ENCODE results near the gene HOXD1. TPM values are rescaled to one million over a fixed set of nuclear protein-coding genes. Genes with fewer than 3 reads are reported as not detected.

Gene HOXD1
- total RNA-seq, 6 experiments from 2014 or later, result not detected

- no peak for DNase-seq
- H3K4me3 Mint-ChIP-seq, result no peak overlapping the region
- TF ChIP-seq, protein P1, sequence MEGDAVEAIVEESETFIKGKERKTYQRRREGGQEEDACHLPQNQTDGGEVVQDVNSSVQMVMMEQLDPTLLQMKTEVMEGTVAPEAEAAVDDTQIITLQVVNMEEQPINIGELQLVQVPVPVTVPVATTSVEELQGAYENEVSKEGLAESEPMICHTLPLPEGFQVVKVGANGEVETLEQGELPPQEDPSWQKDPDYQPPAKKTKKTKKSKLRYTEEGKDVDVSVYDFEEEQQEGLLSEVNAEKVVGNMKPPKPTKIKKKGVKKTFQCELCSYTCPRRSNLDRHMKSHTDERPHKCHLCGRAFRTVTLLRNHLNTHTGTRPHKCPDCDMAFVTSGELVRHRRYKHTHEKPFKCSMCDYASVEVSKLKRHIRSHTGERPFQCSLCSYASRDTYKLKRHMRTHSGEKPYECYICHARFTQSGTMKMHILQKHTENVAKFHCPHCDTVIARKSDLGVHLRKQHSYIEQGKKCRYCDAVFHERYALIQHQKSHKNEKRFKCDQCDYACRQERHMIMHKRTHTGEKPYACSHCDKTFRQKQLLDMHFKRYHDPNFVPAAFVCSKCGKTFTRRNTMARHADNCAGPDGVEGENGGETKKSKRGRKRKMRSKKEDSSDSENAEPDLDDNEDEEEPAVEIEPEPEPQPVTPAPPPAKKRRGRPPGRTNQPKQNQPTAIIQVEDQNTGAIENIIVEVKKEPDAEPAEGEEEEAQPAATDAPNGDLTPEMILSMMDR (IDR thresholded peaks at IDR 0.05), result no peak
- peaks cover 65% of the 10 kb centered on the region for H3K27me3 Mint-ChIP-seq (ENCODE audit: insufficient read depth)
- peaks cover 8% of the 10 kb centered on the region; the same call in 1 of the 2 replicates for H3K36me3 Mint-ChIP-seq (ENCODE audit: low read depth)
- H3K4me1 Mint-ChIP-seq (ENCODE audit: low read depth), result peaks cover 16% of the 10 kb centered on the region
- no peak overlapping the region for H3K27ac Mint-ChIP-seq
- H3K9me3 Mint-ChIP-seq, result peaks cover 8% of the 10 kb centered on the region
Observed at GRCh38 chr2:176165370-176166050, 23.0 kb upstream of the HOXD1 start.

DNA sequence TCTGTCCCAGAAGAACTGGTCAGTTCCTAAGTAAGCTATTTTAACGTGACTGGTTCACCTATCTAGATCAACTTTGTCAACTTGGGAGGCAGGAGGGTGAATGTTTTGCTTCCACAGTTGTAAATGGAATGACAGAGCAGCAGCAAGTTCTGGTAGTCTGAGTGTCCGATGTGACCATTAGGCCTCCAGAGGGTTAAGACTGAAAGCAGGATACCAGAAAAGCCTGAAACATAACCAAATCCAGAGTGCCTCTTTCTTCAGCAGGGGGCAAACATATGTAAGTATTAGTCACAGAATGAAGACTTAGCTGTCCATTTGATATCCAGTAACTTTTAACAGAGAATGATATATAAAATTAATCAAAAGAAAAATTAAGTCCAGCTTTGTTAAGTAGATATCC lies 22.2 kb upstream of the HOXD1 start:
- peaks cover 12% of the 10 kb centered on the region for H3K4me1 Mint-ChIP-seq (ENCODE audit: low read depth)
- no peak for DNase-seq
- no peak overlapping the region for H3K27ac Mint-ChIP-seq
- H3K27me3 Mint-ChIP-seq (ENCODE audit: insufficient read depth), result peaks cover 62% of the 10 kb centered on the region
- TF ChIP-seq, protein P1 (IDR thresholded peaks at IDR 0.05), result no peak
- H3K36me3 Mint-ChIP-seq (ENCODE audit: low read depth), result peaks cover 8% of the 10 kb centered on the region; the same call in 1 of the 2 replicates
- H3K4me3 Mint-ChIP-seq, result no peak overlapping the region
- H3K9me3 Mint-ChIP-seq, result peaks cover 8% of the 10 kb centered on the region

DNA sequence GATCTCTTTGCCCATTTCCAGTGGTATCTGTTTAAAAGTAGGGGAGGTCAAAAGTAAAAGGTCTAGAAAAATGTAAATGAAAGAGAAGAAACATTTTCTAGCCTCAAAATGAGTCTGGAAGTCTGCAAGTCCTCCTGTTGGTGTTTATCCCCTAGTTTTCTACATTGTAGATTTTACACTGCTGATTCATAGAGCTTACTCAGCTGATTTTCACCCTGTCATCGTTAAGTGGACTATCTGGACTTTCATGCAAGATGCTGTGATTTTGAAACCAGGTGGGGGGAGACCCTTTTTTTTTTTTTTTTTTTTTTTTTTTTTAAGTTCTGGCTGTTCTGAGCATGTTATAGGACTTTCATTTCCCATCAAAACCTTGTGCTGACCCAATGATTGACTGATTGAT lies 21.1 kb upstream of the HOXD1 start:
- TF ChIP-seq, protein P1 (IDR thresholded peaks at IDR 0.05), result no peak
- Mint-ChIP-seq H3K36me3 (ENCODE audit: low read depth) (peaks cover 9% of the 10 kb centered on the region; the same call in 1 of the 2 replicates), H3K4me3 (no peak overlapping the region), H3K27ac (no peak overlapping the region), H3K4me1 (ENCODE audit: low read depth) (peaks cover under 1% of the 10 kb centered on the region), H3K9me3 (peaks cover 8% of the 10 kb centered on the region), H3K27me3 (ENCODE audit: insufficient read depth) (peaks cover 55% of the 10 kb centered on the region)
- no peak for DNase-seq

DNA sequence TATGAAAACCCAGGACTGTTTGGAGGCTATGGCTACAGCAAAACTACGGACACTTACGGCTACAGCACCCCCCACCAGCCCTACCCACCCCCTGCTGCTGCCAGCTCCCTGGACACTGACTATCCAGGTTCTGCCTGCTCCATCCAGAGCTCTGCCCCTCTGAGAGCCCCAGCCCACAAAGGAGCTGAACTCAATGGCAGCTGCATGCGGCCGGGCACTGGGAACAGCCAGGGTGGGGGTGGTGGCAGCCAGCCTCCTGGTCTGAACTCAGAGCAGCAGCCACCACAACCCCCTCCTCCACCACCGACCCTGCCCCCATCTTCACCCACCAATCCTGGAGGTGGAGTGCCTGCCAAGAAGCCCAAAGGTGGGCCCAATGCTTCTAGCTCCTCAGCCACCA lies 19.3 kb upstream of the HOXD1 start:
- DNase-seq, result no peak
- Mint-ChIP-seq H3K27me3 (ENCODE audit: insufficient read depth) (peaks cover 53% of the 10 kb centered on the region), H3K36me3 (ENCODE audit: low read depth) (peaks cover 8% of the 10 kb centered on the region; the same call in 1 of the 2 replicates), H3K9me3 (peaks cover 3% of the 10 kb centered on the region), H3K4me1 (ENCODE audit: low read depth) (no peaks in the 10 kb centered on the region), H3K4me3 (no peak overlapping the region), H3K27ac (no peak overlapping the region)
- TF ChIP-seq, protein P1 (IDR thresholded peaks at IDR 0.05), result no peak

DNA sequence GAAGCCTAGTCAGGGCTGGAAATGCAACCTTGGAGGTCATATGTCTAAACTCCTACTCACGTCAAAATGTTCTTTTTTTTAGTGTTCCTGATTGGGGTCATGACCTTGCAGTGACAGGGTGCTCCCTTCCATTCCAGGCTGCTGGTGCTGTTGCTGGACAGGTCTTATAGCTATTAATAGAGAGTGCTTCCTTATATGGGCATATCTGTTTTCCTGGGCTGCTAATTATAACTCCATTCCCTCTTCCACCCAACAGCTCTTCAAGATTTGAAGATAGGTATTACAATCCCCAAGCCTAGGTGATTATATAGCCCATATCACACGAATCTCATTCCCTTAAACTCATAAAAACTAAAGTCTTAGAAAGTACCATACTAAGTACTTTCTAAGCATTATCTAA lies 18.8 kb upstream of the HOXD1 start:
- no peak overlapping the region for H3K27ac Mint-ChIP-seq
- no peak for DNase-seq
- peaks cover 5% of the 10 kb centered on the region; the same call in 1 of the 2 replicates for H3K36me3 Mint-ChIP-seq (ENCODE audit: low read depth)
- H3K27me3 Mint-ChIP-seq (ENCODE audit: insufficient read depth), result peaks cover 53% of the 10 kb centered on the region
- TF ChIP-seq, protein P1 (IDR thresholded peaks at IDR 0.05), result no peak
- H3K9me3 Mint-ChIP-seq, result no peaks in the 10 kb centered on the region
- no peak overlapping the region for H3K4me3 Mint-ChIP-seq
- no peaks in the 10 kb centered on the region for H3K4me1 Mint-ChIP-seq (ENCODE audit: low read depth)
